ENCODE measurements around the gene NDOR1. TPM values are rescaled to one million over a fixed set of nuclear protein-coding genes. Genes with fewer than 3 reads are reported as not detected.

NDOR1 gene
- total RNA-seq, 3 donors from 2014 or later (not counting 1 experiment from before 2014, with no cell fraction given): 31.1 to 36.0 (median 31.9) TPM

DNA sequence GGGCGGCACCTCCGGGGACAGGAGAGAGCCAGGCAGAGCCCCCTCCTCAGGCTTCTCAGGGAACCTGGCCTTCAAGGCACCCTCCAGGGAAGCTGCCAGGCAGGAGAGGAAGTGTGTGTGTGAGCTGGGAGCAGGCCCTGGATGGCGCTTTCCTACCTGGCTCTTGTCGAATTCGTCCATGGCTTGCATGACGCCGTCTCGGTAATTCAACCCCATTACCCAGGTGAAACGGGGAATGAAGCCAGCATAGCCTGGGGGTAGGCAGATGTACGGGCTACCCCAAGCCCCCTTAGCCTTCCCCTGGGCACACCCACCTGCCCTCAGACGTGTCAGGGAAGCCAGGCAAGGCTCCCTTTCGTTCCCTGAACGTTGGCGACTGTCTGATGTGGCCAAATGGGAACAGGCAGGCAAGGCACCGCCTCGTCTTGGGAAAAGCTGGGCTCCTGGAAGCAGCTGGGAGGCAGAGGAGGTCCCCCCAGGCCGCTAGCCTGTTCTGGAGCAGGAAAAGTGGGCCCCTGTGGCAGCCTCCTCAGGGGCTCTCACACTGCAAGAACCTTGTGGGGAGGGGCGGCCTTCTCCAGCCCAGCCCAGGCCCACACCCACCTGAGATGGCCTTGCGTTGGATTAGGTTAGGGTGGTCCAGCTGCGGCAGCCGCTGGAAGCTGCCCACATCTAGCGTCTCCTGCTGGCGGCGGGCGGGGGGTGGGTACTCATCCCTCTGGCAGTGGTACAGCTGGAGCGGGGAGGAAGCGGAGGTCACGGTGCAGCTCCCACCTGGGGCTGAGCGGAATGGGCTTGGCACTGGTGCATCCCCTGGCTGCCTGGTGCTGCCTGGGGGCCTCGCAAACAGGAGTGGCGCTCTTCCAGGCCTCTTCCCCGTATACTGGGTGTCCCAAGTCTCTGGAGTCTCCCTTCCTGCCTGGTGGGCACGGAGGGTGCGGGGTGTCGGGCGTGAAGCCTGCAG, 39.3 kb downstream of the NDOR1 start:
- DNase-seq (no peak), ATAC-seq (no peak)
- Histone ChIP-seq H3K27ac (ENCODE audit: low read length) (no peak overlapping the region), H3K36me3 (ENCODE audit: control insufficient read depth, insufficient read depth, low read length) (peaks cover 17% of the 10 kb centered on the region), H3K4me1 (ENCODE audit: control insufficient read depth, insufficient read depth, low read length) (peaks cover 18% of the 10 kb centered on the region), H3K27me3 (ENCODE audit: control insufficient read depth, insufficient read depth, low read length) (no peaks in the 10 kb centered on the region), H3K9me3 (ENCODE audit: control insufficient read depth, insufficient read depth, low read length) (no peaks in the 10 kb centered on the region), H3K4me3 (ENCODE audit: low read length) (no peak overlapping the region)
- Mint-ChIP-seq H3K4me1 (peaks cover 19 to 25% of the 10 kb centered on the region in 2 donors), H3K9me3 (no peaks in the 10 kb centered on the region), H3K36me3 (no peaks in the 10 kb centered on the region), H3K27me3 (ENCODE audit: low read depth in 2 of 2) (peaks cover 0 to 4% of the 10 kb centered on the region in 2 donors), H3K27ac (peak overlapping the region in 1 of 2 donors; percentile 54), H3K4me3 (no peak overlapping the region)
- intact Hi-C loops (cut with micrococcal nuclease): loop anchor here (5.0 kb wide), 2 partner anchors 42 to 452 kb away; partner anchors contain the start of genes TMEM141 and TPRN
- TF ChIP-seq CTCF (IDR thresholded peaks at IDR 0.05): no peak
- WGBS (ENCODE audit: insufficient coverage): 93% methylated on average over 36 of the region's 36 CpGs

DNA sequence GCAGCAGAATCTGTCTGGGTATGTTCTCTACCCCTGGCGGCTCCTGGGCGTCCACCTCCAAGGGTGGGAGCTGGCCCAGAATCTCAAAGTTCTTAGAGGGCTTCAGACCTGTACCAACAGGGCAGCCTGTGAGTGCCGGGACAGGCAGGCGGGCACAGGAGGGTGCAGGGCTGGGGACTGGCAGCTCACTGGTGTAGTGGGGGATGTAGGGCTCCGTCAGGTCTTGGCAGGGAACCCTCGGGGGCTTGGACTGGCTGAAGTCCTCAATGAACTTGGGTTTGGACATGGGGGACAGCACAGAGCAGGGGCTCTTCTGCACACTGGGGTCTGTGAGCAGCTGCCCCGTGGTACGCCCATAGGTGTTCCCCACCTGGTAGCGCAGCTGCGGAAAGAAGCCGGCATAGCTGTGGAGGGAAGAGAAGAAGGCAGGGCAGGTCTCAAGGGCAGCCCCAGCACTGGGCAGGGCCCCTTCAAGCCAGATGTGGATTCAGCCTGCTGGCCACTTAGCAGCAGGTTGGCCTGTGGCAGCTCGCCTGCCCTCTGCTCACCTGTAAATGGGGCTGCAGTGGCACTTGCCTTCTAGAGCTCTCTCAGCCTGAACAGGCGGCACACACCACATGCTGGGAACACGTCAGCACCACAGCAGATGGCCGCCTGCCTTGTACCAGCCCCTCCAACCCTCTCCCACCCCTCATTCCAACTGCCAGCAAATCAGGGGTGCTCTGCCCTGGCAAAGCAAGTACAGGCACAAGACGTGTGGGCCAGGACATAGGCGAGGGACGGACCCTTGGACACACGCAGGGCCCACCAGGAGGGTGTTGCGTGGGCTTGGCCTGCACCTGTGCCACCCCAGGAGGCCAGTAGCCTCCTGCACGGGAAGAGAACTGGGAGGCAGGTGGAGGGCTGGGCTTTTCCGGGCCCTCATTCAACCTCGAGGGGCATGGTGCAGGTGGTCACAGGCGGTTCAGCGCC, 40.2 kb downstream of the NDOR1 start:
- WGBS (ENCODE audit: insufficient coverage): 93% methylated on average over 25 of the region's 25 CpGs

More for the DNA sequence above, 40.2 kb downstream of the NDOR1 start:
- Mint-ChIP-seq H3K27ac (no peak overlapping the region), H3K9me3 (no peaks in the 10 kb centered on the region), H3K4me3 (no peak overlapping the region), H3K27me3 (ENCODE audit: low read depth in 2 of 2) (peaks cover 0 to 4% of the 10 kb centered on the region in 2 donors), H3K36me3 (no peaks in the 10 kb centered on the region), H3K4me1 (peaks cover 19 to 23% of the 10 kb centered on the region in 2 donors)
- DNase-seq: no peak
- H3K36me3 ChIP-seq (ENCODE audit: control insufficient read depth, insufficient read depth, low read length): peaks cover 17% of the 10 kb centered on the region
- TF ChIP-seq CTCF (IDR thresholded peaks at IDR 0.05): no peak
- intact Hi-C loops (cut with micrococcal nuclease): no loop called here
- H3K9me3 ChIP-seq (ENCODE audit: control insufficient read depth, insufficient read depth, low read length): no peaks in the 10 kb centered on the region
- ATAC-seq: no peak
- H3K4me1 ChIP-seq (ENCODE audit: control insufficient read depth, insufficient read depth, low read length): peaks cover 14% of the 10 kb centered on the region
- no peak overlapping the region for H3K4me3 ChIP-seq (ENCODE audit: low read length)
- H3K27me3 ChIP-seq (ENCODE audit: control insufficient read depth, insufficient read depth, low read length): no peaks in the 10 kb centered on the region
- no peak overlapping the region for H3K27ac ChIP-seq (ENCODE audit: low read length)
